AG09319 (cell line): ENCODE measurements around the gene LRRC9.

ENCODE experiments used
- DNase-seq: peaks from one replicate; pipeline ENCODE4 v3.0.0-alpha.2; 2010; ENCODE audit warnings: low read depth; ENCODE audit errors: extremely low read depth
- CTCF ChIP-seq: IDR thresholded peaks from 2 replicates; pipeline ENCODE4 v1.5.1; 2011; ENCODE audit warnings: low read depth, mild to moderate bottlenecking, inconsistent platforms, low read length, moderate library complexity

Gene LRRC9

GRCh38 chr14:59959668-59960067 lies 39.7 kb downstream of the LRRC9 start:
- no peak for TF ChIP-seq CTCF
- DNase-seq, result no peak

- DNase-seq, result no peak
- TF ChIP-seq CTCF, result no peak
Observed at GRCh38 chr14:59961518-59962062, 41.6 kb downstream of the LRRC9 start.

- TF ChIP-seq CTCF, result no peak
- no peak for DNase-seq
Observed at GRCh38 chr14:59964251-59965007, 44.5 kb downstream of the LRRC9 start.

GRCh38 chr14:59969319-59969718 lies 49.4 kb downstream of the LRRC9 start:
- DNase-seq, result no peak
- TF ChIP-seq CTCF, result no peak

- no peak for TF ChIP-seq CTCF
- no peak for DNase-seq
Observed at GRCh38 chr14:59981564-59981963, 61.6 kb downstream of the LRRC9 start.

- no peak for TF ChIP-seq CTCF
- DNase-seq, result no peak
Observed at GRCh38 chr14:59983048-59983447, 63.1 kb downstream of the LRRC9 start.

- no peak for TF ChIP-seq CTCF
- no peak for DNase-seq
Observed at GRCh38 chr14:59986556-59987059, 66.7 kb downstream of the LRRC9 start.
